ENCODE results near the gene FHL2. TPM values are rescaled to one million over a fixed set of nuclear protein-coding genes. Genes with fewer than 3 reads are reported as not detected.

FHL2 gene
- total RNA-seq, 2 donors from 2014 or later, result 77.6 to 107 TPM

DNA sequence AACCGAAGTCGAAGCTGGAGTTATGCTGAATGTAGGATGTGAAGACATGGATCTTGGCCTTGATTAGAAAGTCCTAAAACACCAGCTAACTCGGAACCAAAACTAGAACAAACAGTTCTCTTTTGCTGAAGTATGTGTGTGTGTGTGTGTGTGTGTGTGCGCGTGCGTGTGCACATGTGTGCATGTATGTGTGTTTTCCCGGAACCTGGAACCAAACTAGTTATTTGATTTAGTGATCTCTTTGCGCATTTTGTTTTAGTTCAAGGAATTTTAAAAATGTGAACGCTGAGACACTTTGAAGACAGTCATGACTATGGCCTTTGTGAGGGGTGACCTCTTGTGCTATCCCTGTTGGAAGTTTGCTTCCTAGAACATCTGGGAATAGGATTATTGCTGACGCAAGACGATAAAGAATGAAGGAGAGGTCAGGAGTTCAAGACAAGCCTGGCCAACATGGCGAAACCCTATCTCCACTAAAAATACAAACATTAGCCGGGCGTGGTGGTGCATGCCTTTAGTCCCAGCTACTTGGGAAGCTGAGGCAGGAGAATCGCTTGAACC, 23.8 kb downstream of the FHL2 start:
- no peak for ATAC-seq (ENCODE audit: insufficient number of reproducible peaks, low FRiP score, low read depth)
- TF ChIP-seq CTCF (IDR thresholded peaks at IDR 0.05), result no peak
- Histone ChIP-seq H3K4me3 (no peak overlapping the region), H3K36me3 (peaks cover 7% of the 10 kb centered on the region), H3K4me1 (ENCODE audit: control insufficient read depth in 1 of 2, low read depth in 2 of 2) (peaks cover 18 to 46% of the 10 kb centered on the region in 2 donors), H3K27me3 (replicated peaks; ENCODE audit: insufficient read depth) (no peaks in the 10 kb centered on the region), H3K27ac (no peak overlapping the region), H3K9me3 (no peaks in the 10 kb centered on the region)
- DNase-seq (ENCODE audit: low spot score), result no peak

DNA sequence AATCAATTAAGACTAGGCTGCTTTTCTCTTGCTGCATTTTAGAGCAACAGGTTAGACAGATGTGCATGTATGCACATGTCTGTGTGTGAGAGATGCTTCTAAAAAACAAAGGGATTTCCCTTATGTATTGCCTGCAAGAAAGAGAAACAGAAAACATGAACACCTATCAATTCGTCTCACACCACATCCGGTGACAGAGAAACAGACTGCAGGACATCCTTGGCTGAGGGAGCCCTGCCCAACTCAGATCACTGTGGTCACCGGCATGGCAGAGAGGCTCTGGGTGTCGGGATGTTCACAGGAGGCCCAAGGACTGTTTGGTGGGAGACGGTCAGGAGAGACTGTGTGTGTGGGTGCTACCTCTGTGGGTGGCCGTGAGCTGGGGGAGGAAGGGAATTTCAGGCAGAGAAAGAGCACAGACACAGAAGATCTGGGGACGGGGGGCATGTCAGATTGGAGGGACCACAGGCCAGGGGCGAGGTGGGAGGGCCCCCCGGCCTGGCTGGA, 24.9 kb downstream of the FHL2 start:
- Histone ChIP-seq H3K4me1 (ENCODE audit: control insufficient read depth in 1 of 2, low read depth in 2 of 2) (peaks cover 11 to 35% of the 10 kb centered on the region in 2 donors), H3K36me3 (peaks cover 7% of the 10 kb centered on the region), H3K27me3 (replicated peaks; ENCODE audit: insufficient read depth) (no peaks in the 10 kb centered on the region)

GRCh38 chr2:105373344-105373781, 25.5 kb downstream of the FHL2 start:
- Histone ChIP-seq H3K4me1 (ENCODE audit: control insufficient read depth in 1 of 2, low read depth in 2 of 2) (peaks cover 11 to 33% of the 10 kb centered on the region in 2 donors), H3K27ac (peak overlapping the region in 1 of 2 donors; percentile 12), H3K4me3 (no peak overlapping the region), H3K27me3 (replicated peaks; ENCODE audit: insufficient read depth) (no peaks in the 10 kb centered on the region), H3K36me3 (peaks cover 7% of the 10 kb centered on the region), H3K9me3 (no peaks in the 10 kb centered on the region)
- no peak for TF ChIP-seq CTCF (IDR thresholded peaks at IDR 0.05)
- DNase-seq (ENCODE audit: low spot score) (no peak), ATAC-seq (ENCODE audit: insufficient number of reproducible peaks, low FRiP score, low read depth) (no peak)

More for the DNA sequence above, 24.9 kb downstream of the FHL2 start:
- no peak for TF ChIP-seq CTCF (IDR thresholded peaks at IDR 0.05)
- Histone ChIP-seq H3K9me3 (no peaks in the 10 kb centered on the region), H3K4me3 (no peak overlapping the region), H3K27ac (peak overlapping the region in 1 of 2 donors; percentile 12)
- DNase-seq (ENCODE audit: low spot score), result no peak
- ATAC-seq (ENCODE audit: insufficient number of reproducible peaks, low FRiP score, low read depth), result no peak

- no peak overlapping the region for H3K4me3 ChIP-seq
- peaks cover 11 to 33% of the 10 kb centered on the region in 2 donors for H3K4me1 ChIP-seq (ENCODE audit: control insufficient read depth in 1 of 2, low read depth in 2 of 2)
- no peak for ATAC-seq (ENCODE audit: insufficient number of reproducible peaks, low FRiP score, low read depth)
- no peak for TF ChIP-seq CTCF (IDR thresholded peaks at IDR 0.05)
- H3K36me3 ChIP-seq, result peaks cover 13% of the 10 kb centered on the region
- H3K27me3 ChIP-seq (replicated peaks; ENCODE audit: insufficient read depth), result no peaks in the 10 kb centered on the region
- H3K27ac ChIP-seq, result no peak overlapping the region
- no peaks in the 10 kb centered on the region for H3K9me3 ChIP-seq
- DNase-seq (ENCODE audit: low spot score), result no peak
Observed at GRCh38 chr2:105371810-105372209, 27.0 kb downstream of the FHL2 start.

DNA sequence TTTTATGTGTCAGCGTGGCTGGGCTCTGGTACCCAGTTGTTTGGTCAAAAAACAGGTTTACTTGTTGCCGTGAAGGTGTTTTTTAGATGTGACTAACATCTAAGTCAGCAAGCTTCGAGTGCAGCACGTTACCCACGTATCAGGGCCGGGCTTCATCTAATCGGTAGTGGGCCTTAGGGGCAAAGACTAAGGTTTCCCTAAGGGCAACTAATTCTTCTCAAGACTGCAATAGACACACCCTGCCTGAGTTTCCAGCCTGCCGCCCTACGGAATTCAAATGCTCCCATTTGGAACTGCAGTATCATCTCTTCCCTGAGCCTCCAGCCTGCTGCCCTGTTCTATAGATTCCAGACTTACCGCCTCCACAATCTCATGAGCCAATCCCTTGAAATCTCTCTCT, 27.7 kb downstream of the FHL2 start:
- Histone ChIP-seq H3K4me3 (no peak overlapping the region), H3K36me3 (peaks cover 16% of the 10 kb centered on the region), H3K27me3 (replicated peaks; ENCODE audit: insufficient read depth) (no peaks in the 10 kb centered on the region), H3K9me3 (no peaks in the 10 kb centered on the region), H3K4me1 (ENCODE audit: control insufficient read depth in 1 of 2, low read depth in 2 of 2) (peaks cover 11 to 33% of the 10 kb centered on the region in 2 donors), H3K27ac (no peak overlapping the region)
- ATAC-seq (ENCODE audit: insufficient number of reproducible peaks, low FRiP score, low read depth) (no peak), DNase-seq (ENCODE audit: low spot score) (no peak)
- TF ChIP-seq CTCF (IDR thresholded peaks at IDR 0.05), result no peak
